Panc1 (cell line): ENCODE measurements around the gene STARD10. TPM values are rescaled to one million over a fixed set of nuclear protein-coding genes. Genes with fewer than 3 reads are reported as not detected.

ENCODE experiments used
- ATAC-seq: fragments of 200-7000 bp; cut with Tn5 transposase; 2 replicates; pipeline ENCODE4 v1.9.1; 2020; ENCODE audit warnings: mild to moderate bottlenecking, moderate library complexity
- BruUV-seq: library from RNA; stranded (reverse); fragments of 400-500 nt; replicated peaks from 2 replicates; lab custom pipeline; 2021; lab: Mats Ljungman, UMichigan
- CTCF ChIA-PET: fragments of 300-600 bp; sonication (Branson Sonifier 250); formaldehyde crosslinking; loops from one replicate; lab custom pipeline; 2022; ENCODE audit warnings: antibody characterized with exemption; lab: Charles Lee
- POLR2A ChIA-PET: fragments of 300-600 bp; sonication (Branson Sonifier 250); formaldehyde crosslinking; loops from one replicate; lab custom pipeline; 2022; ENCODE audit warnings: antibody characterized with exemption; lab: Charles Lee
- DNase-seq: peaks from one replicate; pipeline ENCODE4 v3.0.0-alpha.2; 2010; ENCODE audit warnings: low read depth, low spot score
- H3K27ac ChIP-seq: 2 replicates; pipeline ENCODE4 v1.5.1; 2011; ENCODE audit warnings: mild to moderate bottlenecking, low read length, inconsistent platforms
- H3K27me3 ChIP-seq: fragments of 200-500 bp; sonication (Bioruptor generic); 2 replicates; pipeline ENCODE4 v1.6.0; 2014; ENCODE audit warnings: low read length, inconsistent platforms; ENCODE audit not compliant: control insufficient read depth, insufficient read depth
- H3K36me3 ChIP-seq: fragments of 200-500 bp; sonication (Bioruptor generic); 2 replicates; pipeline ENCODE4 v1.5.1; 2014; ENCODE audit warnings: inconsistent platforms, mild to moderate bottlenecking, low read length, moderate library complexity; ENCODE audit not compliant: control insufficient read depth, insufficient read depth
- H3K4me1 ChIP-seq: 2 replicates; pipeline ENCODE4 v1.5.1; 2011; ENCODE audit warnings: inconsistent platforms, mild to moderate bottlenecking, low read length, moderate library complexity; ENCODE audit not compliant: control insufficient read depth, insufficient read depth
- H3K4me3 ChIP-seq, 2 experiments: 2 replicates each; pipeline ENCODE4 v1.5.1; 2011 to 2012; ENCODE audit warnings: low read depth in 2 of 2, low read length in 2 of 2, mild to moderate bottlenecking in 2 of 2, inconsistent platforms in 1 of 2, moderate library complexity in 1 of 2
- H3K9me3 ChIP-seq: fragments of 200-500 bp; sonication (Bioruptor generic); 2 replicates; pipeline ENCODE4 v1.5.1; 2014; ENCODE audit warnings: low read depth, mild to moderate bottlenecking, inconsistent platforms, low read length, moderate library complexity; ENCODE audit not compliant: control insufficient read depth, insufficient read depth
- CTCF ChIP-seq: fragments of 450-650 bp; IDR thresholded peaks from 2 replicates; pipeline ENCODE4 v1.5.1; 2017; ENCODE audit warnings: mild to moderate bottlenecking
- POLR2AphosphoS5 ChIP-seq: IDR thresholded peaks from 2 replicates; pipeline ENCODE4 v1.6.1; 2012; ENCODE audit warnings: mild to moderate bottlenecking, low read depth, low read length, moderate library complexity
- SIN3A ChIP-seq: IDR thresholded peaks from 2 replicates; pipeline ENCODE4 v1.6.1; 2012; ENCODE audit warnings: low read depth, mild to moderate bottlenecking, low read length, moderate library complexity, borderline replicate concordance; ENCODE audit not compliant: insufficient read depth
- TCF7L2 ChIP-seq: IDR thresholded peaks from 2 replicates; pipeline ENCODE4 v1.6.1; 2011; ENCODE audit warnings: mild to moderate bottlenecking, low read depth, low read length, inconsistent platforms
- in situ Hi-C: cut with HindIII; loops from 2 replicates; pipeline ENCODE4 v1.10.0; 2016; ENCODE audit warnings: low sequenced_read_pairs, low pct_unique_long_range_greater_than_20kb
- intact Hi-C: fragments of 100-400 bp; cut with micrococcal nuclease; formaldehyde crosslinking; loops from one replicate; pipeline ENCODE4 v1.10.0; 2022; ENCODE audit not compliant: unreplicated experiment
- total RNA-seq: library from RNA; stranded (reverse); gene quantifications from one replicate; pipeline ENCODE4 v1.2.1, GENCODE V29; 2021; ENCODE audit not compliant: unreplicated experiment
- TF ChIP-seq, protein P1 (sequence below), 2 experiments: IDR thresholded peaks; 2 replicates each; pipeline ENCODE4 v1.6.1; 2011 to 2012; ENCODE audit warnings: low read depth in 2 of 2, control low read depth in 1 of 2, low read length in 1 of 2, mild to moderate bottlenecking in 1 of 2, moderate library complexity in 1 of 2; ENCODE audit not compliant: insufficient read depth in 1 of 2

Gene STARD10
- total RNA-seq, 1 experiment from 2014 or later: 32.1 TPM

DNA sequence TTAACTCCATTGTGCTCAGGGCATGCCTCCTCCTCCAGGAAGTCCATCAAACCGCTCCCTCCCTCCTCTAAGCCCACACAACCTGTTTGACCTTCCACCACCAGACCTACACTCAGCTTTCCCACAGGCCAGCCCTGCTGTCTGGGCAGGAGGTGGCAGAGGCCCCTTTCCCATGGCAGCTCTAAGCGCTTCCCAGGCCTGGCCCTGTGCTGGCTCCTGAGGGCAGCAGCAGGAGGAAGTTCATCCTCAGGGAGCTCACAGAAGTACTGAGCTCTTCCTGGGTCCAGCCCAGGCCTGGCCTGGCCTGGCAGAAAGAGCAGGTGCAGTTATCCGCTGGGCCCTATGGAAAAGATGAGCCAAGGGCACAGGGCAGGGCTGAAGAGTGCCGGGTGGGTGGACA, 73.1 kb downstream of the STARD10 start:
- in situ Hi-C loops: no loop called here
- ChIA-PET CTCF (no interaction called here), POLR2A (no interaction called here)

GRCh38 chr11:72720047-72720446, 73.8 kb downstream of the STARD10 start:
- no peaks in the 10 kb centered on the region for H3K27me3 ChIP-seq
- H3K36me3 ChIP-seq: no peaks in the 10 kb centered on the region
- ChIA-PET CTCF (no interaction called here), POLR2A (no interaction called here)
- DNase-seq: no peak
- H3K4me3 ChIP-seq: no peak overlapping the region
- ATAC-seq: no peak
- no peak for TF ChIP-seq TCF7L2
- TF ChIP-seq SIN3A: no peak
- no peak for TF ChIP-seq CTCF
- TF ChIP-seq, protein P1, sequence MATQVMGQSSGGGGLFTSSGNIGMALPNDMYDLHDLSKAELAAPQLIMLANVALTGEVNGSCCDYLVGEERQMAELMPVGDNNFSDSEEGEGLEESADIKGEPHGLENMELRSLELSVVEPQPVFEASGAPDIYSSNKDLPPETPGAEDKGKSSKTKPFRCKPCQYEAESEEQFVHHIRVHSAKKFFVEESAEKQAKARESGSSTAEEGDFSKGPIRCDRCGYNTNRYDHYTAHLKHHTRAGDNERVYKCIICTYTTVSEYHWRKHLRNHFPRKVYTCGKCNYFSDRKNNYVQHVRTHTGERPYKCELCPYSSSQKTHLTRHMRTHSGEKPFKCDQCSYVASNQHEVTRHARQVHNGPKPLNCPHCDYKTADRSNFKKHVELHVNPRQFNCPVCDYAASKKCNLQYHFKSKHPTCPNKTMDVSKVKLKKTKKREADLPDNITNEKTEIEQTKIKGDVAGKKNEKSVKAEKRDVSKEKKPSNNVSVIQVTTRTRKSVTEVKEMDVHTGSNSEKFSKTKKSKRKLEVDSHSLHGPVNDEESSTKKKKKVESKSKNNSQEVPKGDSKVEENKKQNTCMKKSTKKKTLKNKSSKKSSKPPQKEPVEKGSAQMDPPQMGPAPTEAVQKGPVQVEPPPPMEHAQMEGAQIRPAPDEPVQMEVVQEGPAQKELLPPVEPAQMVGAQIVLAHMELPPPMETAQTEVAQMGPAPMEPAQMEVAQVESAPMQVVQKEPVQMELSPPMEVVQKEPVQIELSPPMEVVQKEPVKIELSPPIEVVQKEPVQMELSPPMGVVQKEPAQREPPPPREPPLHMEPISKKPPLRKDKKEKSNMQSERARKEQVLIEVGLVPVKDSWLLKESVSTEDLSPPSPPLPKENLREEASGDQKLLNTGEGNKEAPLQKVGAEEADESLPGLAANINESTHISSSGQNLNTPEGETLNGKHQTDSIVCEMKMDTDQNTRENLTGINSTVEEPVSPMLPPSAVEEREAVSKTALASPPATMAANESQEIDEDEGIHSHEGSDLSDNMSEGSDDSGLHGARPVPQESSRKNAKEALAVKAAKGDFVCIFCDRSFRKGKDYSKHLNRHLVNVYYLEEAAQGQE (IDR thresholded peaks at IDR 0.05; ENCODE audit: insufficient read depth in 1 of 2, low read depth in 2 of 2, low read length in 1 of 2): no peak
- no peak for TF ChIP-seq POLR2AphosphoS5
- H3K9me3 ChIP-seq: no peaks in the 10 kb centered on the region
- intact Hi-C loops: no loop called here
- H3K27ac ChIP-seq: no peak overlapping the region
- peaks cover 19% of the 10 kb centered on the region for H3K4me1 ChIP-seq
- in situ Hi-C loops: no loop called here
- BruUV-seq: no TSS peak

More for the DNA sequence above, 73.1 kb downstream of the STARD10 start:
- DNase-seq (no peak), ATAC-seq (no peak)
- peaks cover 19% of the 10 kb centered on the region for H3K4me1 ChIP-seq
- H3K9me3 ChIP-seq: no peaks in the 10 kb centered on the region
- TF ChIP-seq SIN3A (no peak), CTCF (no peak), TCF7L2 (no peak), POLR2AphosphoS5 (no peak)
- TF ChIP-seq, protein P1 (IDR thresholded peaks at IDR 0.05; ENCODE audit: insufficient read depth in 1 of 2, low read depth in 2 of 2, low read length in 1 of 2): no peak
- no peaks in the 10 kb centered on the region for H3K27me3 ChIP-seq
- intact Hi-C loops: no loop called here
- no TSS peak for BruUV-seq
- peak overlapping the region; percentile 47 to 69 for H3K4me3 ChIP-seq
- no peaks in the 10 kb centered on the region for H3K36me3 ChIP-seq
- H3K27ac ChIP-seq: peak overlapping the region; percentile 93
